Activated CD4-positive, CD25-positive, alpha-beta regulatory T cell (primary cell): Measurements from ENCODE around the gene PLPPR1.
"Not testable (repeated sequence)": the region's sequence is repeated elsewhere in the genome, so short reads cannot be mapped to it uniquely, and the experiment has no call there.

ENCODE experiments used
- DNase-seq, 4 experiments: peaks; one replicate each; lab custom pipeline; 2025; lab: John Stamatoyannopoulos, UW

Gene PLPPR1

GRCh38 chr9:101126556-101126955 is 98.0 kb downstream of the PLPPR1 start:
- no peak for DNase-seq

GRCh38 chr9:101127369-101127768 is 98.8 kb downstream of the PLPPR1 start:
- DNase-seq, result not testable (repeated sequence)

- DNase-seq, result no peak
Measured at GRCh38 chr9:101128623-101129022, 100.1 kb downstream of the PLPPR1 start.

GRCh38 chr9:101130054-101130453 is 101.5 kb downstream of the PLPPR1 start:
- no peak for DNase-seq

- no peak for DNase-seq
Measured at GRCh38 chr9:101131326-101131725, 102.8 kb downstream of the PLPPR1 start.

GRCh38 chr9:101132801-101133200 is 104.3 kb downstream of the PLPPR1 start:
- no peak for DNase-seq

GRCh38 chr9:101138509-101138908 is 110.0 kb downstream of the PLPPR1 start:
- DNase-seq, result no peak

GRCh38 chr9:101139082-101139481 is 110.6 kb downstream of the PLPPR1 start:
- DNase-seq, result no peak

GRCh38 chr9:101140764-101141163 is 112.2 kb downstream of the PLPPR1 start:
- DNase-seq, result no peak

GRCh38 chr9:101146508-101146907 is 118.0 kb downstream of the PLPPR1 start:
- no peak for DNase-seq

- no peak for DNase-seq
Measured at GRCh38 chr9:101148344-101148743, 119.8 kb downstream of the PLPPR1 start.

GRCh38 chr9:101158361-101158760 is 129.8 kb downstream of the PLPPR1 start:
- DNase-seq, result no peak

- DNase-seq, result no peak
Measured at GRCh38 chr9:101162231-101162630, 133.7 kb downstream of the PLPPR1 start.

- DNase-seq, result no peak
Measured at GRCh38 chr9:101165131-101165530, 136.6 kb downstream of the PLPPR1 start.

- DNase-seq, result no peak
Measured at GRCh38 chr9:101167490-101168134, 139.1 kb downstream of the PLPPR1 start.

- no peak for DNase-seq
Measured at GRCh38 chr9:101172616-101173015, 144.1 kb downstream of the PLPPR1 start.

- no peak for DNase-seq
Measured at GRCh38 chr9:101173907-101174306, 145.4 kb downstream of the PLPPR1 start.

GRCh38 chr9:101176384-101176783 is 147.9 kb downstream of the PLPPR1 start:
- DNase-seq, result no peak

- DNase-seq, result no peak
Measured at GRCh38 chr9:101184813-101185278, 156.3 kb downstream of the PLPPR1 start.

GRCh38 chr9:101191723-101192122 is 163.2 kb downstream of the PLPPR1 start:
- DNase-seq, result no peak

- no peak for DNase-seq
Measured at GRCh38 chr9:101197026-101197425, 168.5 kb downstream of the PLPPR1 start.

- no peak for DNase-seq
Measured at GRCh38 chr9:101200852-101201251, 172.3 kb downstream of the PLPPR1 start.

GRCh38 chr9:101201630-101202029 is 173.1 kb downstream of the PLPPR1 start:
- no peak for DNase-seq

GRCh38 chr9:101209670-101210069 is 181.1 kb downstream of the PLPPR1 start:
- no peak for DNase-seq
